ENCODE data around the gene ADRB2. TPM values are rescaled to one million over a fixed set of nuclear protein-coding genes. Genes with fewer than 3 reads are reported as not detected.

ADRB2 gene
- total RNA-seq, 1 experiment from 2014 or later = 0.20 TPM

DNA sequence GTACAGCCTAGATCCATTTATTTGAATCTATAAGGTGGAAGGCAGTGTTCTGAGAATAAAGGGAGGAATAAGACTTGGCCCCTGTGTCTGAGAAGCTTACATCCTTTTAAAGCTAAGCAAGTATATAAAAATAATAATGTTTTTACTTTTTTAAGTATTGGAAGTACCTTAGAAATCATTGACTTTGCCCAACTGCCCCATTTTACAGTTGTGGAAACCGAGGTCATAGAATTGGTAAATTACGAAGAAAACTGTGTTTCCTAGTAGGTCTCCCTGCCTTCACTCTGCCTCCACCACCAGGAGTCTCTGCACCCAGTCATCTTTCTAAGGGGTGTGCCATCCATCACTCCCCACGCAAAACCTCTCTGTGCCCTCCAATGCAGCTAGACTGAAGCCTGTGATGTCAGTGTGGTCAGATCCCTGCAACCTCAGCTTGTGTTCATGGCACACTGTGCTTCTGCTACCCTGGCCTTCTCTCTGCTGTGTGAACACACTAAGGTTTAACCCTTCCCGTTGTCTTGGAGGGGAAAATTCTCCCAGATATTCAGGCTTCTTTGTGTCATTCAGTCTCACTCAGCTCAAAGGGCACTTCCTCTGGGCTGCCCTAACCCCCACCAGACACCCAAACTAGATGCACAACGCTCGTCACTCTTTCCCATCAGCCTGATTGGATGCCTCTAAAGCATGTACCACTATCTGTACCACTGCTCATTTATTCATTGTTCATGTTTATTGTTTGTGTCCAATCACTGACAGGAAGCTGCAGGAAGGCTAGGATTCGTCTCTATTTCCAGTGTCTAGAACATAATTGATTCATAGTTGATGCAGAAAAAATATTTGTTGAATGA is 18.2 kb downstream of the ADRB2 start:
- DNase-seq (ENCODE audit: low read depth) = no peak
- in situ Hi-C loops (cut with HindIII; ENCODE audit: low pct_unique_long_range_greater_than_20kb, low sequenced_read_pairs) = no loop called here

DNA sequence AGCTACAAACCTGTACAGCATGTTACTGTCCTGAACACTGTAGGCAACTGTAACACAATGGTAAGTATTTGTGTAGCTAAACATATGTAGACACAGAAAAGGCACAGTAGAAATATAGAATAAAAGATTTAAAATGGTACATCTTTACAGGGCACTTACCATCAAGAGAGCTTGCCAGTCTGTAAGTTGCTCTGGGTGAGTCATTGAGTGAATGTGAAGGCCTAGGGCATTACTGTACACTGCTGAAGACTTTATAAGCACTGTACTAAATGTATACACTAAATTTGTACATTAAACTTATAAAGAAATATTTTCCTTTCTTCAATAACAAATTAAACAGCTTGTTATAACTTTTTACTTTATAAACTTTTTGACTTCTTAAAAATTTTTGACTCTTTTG is 20.5 kb downstream of the ADRB2 start:
- in situ Hi-C loops (cut with HindIII; ENCODE audit: low pct_unique_long_range_greater_than_20kb, low sequenced_read_pairs) = no loop called here
- DNase-seq (ENCODE audit: low read depth) = no peak

DNA sequence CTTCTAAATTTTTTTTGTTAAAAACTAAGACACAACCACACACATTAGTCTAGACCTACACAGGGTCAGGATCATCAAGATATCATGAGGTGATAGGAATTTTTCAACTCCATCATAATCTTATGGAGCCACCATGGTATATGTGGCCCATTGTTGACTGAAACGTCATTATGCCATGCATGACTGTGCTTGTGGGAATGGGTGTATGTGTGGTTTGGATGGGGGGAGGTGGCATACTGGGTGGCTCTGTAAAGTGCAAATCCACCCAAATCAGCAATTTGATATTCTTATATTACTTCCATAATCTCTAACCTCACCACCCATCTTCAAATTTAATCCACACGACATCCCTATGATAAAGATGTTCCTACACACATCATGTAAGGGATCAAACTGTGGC is 21.0 kb downstream of the ADRB2 start:
- in situ Hi-C loops (cut with HindIII; ENCODE audit: low pct_unique_long_range_greater_than_20kb, low sequenced_read_pairs) = no loop called here
- no peak for DNase-seq (ENCODE audit: low read depth)

DNA sequence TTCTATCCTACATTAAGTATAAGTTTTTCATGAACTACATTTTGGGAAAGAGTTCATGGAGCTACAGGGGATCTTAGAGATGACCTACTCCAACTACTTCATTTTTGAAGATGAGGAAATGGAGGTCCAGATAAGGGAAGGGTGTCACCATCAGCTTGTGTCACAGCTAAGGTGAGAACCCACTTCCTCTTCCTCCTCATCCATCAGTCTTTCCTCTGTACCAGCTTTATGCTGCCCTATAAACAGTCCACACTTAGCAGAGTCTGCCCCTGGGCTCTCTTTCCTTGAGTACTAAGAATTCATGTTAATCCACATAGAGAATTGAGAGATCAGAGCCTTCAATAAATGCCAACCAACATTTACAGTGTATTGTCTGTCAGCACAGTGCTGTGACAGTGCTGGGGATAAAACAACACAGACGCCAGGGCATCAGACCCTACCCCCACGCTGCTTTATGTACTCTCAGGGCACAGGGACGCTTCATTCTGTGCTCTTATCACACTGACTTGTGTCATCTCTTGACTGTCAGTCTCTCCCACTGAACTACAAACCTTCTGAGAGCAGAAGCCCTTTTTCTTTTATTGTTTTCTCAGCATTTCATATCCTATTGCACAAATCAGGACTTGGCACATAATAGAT is 22.1 kb downstream of the ADRB2 start:
- no peak for DNase-seq (ENCODE audit: low read depth)
- in situ Hi-C loops (cut with HindIII; ENCODE audit: low pct_unique_long_range_greater_than_20kb, low sequenced_read_pairs) = no loop called here

DNA sequence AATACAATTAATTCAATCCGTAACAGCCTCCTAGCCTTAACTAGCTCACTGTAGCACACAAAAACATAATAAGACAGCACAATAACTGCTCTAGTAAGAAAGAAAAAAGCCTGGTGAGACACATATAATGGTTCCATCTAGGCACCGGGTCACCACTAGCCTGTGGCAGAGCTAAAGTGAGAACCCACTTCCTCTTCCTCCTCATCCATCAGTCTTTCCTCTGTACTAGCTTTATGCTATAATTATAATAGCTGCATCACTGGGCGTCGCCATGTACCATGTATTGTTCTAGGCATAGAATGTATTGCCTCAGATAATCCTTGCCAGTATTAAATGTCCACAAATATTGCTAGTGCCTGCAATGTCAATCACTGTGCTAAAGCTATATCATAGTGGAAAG is 23.1 kb downstream of the ADRB2 start:
- no peak for DNase-seq (ENCODE audit: low read depth)
- in situ Hi-C loops (cut with HindIII; ENCODE audit: low pct_unique_long_range_greater_than_20kb, low sequenced_read_pairs) = no loop called here

DNA sequence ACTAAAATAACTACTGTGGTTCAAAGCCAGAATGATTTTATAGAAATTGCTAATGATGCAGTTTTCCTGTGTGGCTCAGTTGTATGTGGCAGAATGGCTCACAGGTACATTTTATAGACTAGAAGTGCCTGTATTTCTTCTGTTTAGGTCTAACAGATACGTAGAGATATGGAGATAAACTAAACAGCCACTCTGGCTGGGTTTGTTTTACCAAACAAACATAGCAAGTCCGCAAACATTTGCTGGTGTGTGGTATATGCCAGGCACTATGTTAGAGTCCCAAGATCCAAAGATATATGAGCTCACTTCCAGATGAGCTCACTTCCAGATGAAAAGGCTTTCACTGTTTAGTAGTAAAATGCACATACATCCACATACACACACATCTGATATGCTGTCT is 24.4 kb downstream of the ADRB2 start:
- DNase-seq (ENCODE audit: low read depth) = no peak
- in situ Hi-C loops (cut with HindIII; ENCODE audit: low pct_unique_long_range_greater_than_20kb, low sequenced_read_pairs) = no loop called here

DNA sequence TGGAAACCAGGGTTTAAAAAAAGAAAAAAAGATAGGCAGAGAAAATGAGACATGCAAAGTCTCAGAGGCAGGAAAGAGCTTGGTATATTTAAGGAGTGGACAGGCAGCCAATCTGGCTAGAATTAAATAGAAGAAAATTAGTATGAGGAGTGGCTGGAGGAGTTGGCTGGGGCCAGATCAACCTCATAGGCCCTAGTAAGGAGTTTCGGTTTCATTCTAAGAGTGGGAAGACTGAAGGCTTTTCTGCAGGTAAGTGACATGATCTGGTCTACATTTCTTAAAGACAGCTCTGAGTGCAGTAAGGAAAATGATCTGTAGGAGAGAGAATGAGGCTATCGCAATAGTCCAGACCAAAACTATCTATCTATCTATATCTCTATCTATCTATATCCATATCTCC is 27.5 kb downstream of the ADRB2 start:
- no peak for DNase-seq (ENCODE audit: low read depth)
- in situ Hi-C loops (cut with HindIII; ENCODE audit: low pct_unique_long_range_greater_than_20kb, low sequenced_read_pairs) = no loop called here

DNA sequence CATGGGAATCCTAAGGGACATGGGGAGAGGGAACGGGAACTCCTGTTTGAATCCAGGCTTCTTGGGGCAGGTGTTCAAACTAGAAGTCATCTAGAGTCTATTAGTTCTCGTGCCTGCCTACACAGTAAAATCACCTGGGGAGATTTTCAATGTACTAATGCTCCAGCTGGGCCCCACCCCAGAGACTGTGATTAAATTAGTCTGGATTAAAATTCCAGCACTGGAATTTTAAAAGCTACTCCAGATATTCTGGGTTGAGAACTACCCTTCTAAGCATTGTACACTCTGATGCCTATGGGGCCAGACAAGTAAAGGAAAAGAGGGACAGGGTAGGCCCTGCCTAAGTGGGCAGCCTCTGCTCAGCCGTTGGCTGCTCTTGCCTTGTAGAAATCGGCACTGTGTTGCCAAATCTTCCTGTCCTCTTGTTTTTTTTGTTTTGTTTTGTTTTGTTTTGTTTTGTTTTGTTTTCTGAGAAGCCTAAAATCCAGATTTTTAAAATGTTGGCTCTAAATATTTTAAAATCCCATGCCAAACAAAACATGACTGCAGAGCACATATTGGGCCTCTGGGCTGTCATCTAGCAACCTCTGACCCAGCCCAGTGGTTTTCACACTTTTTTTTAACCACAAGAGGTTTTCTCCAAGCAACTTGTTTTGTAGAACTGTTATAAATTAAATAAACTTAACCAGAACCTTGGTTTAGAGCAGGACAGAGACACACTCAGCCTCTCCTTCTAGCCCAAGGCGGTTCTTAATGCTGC is 29.0 kb downstream of the ADRB2 start:
- no peak for DNase-seq (ENCODE audit: low read depth)
- in situ Hi-C loops (cut with HindIII; ENCODE audit: low pct_unique_long_range_greater_than_20kb, low sequenced_read_pairs) = no loop called here

DNA sequence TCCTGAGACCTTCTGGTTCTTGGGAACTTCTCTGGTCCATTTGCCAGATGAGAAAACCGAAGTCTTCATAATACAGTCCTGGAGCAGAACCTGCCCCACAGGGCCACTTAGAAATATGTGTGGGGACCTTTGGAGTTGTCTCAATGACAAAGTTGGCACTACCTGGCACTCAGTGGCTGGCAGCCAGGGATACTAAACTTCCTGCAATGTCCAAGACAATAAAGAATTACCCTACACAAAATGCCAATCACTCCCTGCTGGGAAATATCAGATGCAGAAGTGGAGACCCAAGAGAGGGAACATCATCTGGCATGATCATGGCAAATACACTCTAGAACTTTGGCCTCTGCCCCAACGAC is 29.6 kb downstream of the ADRB2 start:
- in situ Hi-C loops (cut with HindIII; ENCODE audit: low pct_unique_long_range_greater_than_20kb, low sequenced_read_pairs) = no loop called here
- no peak for DNase-seq (ENCODE audit: low read depth)

DNA sequence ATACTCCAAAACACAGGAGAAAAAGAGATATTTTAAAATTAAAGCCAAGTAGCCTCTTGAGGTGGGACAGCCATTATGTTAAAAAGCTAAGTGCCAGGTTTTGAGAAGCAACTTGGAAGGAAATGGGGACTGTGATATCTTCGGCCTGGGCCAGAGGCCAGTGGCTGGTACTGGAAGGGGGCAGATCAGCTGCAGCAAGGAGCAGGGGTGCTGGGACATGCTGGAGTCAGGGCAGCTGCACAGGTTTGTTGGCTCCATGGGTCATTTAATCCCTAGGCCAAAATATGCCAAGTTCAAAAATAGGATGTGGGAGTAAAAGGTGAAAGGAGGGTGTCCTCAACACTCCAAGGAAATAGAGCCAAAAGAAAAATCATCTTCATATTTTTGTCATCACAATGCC is 30.0 kb downstream of the ADRB2 start:
- DNase-seq (ENCODE audit: low read depth) = no peak
- in situ Hi-C loops (cut with HindIII; ENCODE audit: low pct_unique_long_range_greater_than_20kb, low sequenced_read_pairs) = no loop called here

DNA sequence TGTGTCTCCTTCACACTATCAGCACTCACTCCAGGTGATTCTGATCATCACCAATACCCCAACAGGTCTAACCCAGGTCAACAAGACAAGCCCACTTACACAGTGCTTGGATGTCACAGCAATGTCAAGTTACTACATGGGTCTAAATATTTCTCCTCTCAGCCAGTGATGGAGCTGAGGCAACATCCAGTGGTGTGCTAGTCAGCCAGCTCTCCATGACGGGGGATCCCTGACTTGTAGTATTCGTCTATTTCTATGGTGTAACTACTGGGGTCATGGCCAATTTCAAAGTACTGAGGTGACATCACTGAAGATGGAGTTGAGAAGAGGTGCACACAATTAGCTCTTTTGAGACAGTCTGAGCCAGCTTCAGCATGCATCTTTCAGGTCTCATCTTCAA is 31.1 kb downstream of the ADRB2 start:
- no peak for DNase-seq (ENCODE audit: low read depth)
- in situ Hi-C loops (cut with HindIII; ENCODE audit: low pct_unique_long_range_greater_than_20kb, low sequenced_read_pairs) = no loop called here

DNA sequence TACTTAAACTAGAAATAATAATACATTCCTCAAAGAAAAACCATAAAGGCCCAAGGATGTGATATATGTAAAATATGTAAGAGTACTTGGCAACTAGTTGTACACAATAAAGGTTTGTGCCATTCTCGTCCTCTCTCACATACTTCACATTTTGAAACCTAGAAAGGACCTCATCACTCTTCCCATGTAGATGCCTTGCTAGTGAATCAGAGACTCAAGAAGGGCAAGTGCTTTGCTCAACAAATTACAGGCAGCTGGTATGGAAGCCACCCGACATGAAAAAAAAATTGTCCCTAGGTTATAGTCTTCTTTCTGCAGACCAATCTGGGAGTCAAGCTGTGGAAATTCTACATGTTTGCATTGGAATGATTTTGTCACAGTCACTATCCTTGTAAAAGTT is 31.7 kb downstream of the ADRB2 start:
- no peak for DNase-seq (ENCODE audit: low read depth)
- in situ Hi-C loops (cut with HindIII; ENCODE audit: low pct_unique_long_range_greater_than_20kb, low sequenced_read_pairs) = no loop called here

DNA sequence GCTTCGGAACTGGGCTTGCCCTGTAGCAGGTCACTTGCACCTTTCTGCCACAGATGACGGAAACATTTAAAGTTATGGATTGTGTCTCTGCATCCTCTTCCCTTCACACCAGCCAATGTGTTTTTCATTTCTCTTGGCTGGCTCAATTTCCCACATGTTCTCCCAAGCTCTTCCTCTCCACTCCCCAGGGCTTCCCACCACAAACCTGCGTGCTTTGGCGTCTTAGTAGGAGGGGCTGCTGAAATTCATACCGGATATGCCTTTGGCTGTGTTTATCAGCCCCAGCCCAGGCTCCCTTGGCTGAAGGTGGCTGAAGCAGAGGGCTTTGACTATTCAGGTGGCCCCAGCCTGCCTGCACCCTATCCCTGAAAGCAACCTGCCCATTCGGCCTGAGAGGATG is 32.1 kb downstream of the ADRB2 start:
- DNase-seq (ENCODE audit: low read depth) = no peak
- in situ Hi-C loops (cut with HindIII; ENCODE audit: low pct_unique_long_range_greater_than_20kb, low sequenced_read_pairs) = no loop called here

DNA sequence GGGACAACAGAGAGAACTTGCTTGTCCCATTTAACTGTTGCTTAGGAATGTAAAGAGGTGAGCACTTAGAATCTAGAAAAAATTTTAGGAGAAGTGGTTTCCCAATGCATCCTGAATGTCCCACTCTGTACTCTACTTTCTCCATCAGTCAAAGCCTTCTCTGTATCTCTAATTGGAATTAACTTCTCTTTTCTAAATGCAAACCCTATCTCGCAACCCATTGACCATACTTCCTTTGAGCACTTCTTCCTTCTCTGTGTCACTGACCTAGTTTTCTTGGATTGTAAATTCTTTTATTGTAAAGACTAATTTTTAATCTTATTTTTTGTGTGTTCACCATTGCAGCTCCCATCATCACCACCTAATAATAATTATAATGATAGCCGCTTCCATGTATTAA is 33.3 kb downstream of the ADRB2 start:
- no peak for DNase-seq (ENCODE audit: low read depth)
- in situ Hi-C loops (cut with HindIII; ENCODE audit: low pct_unique_long_range_greater_than_20kb, low sequenced_read_pairs) = no loop called here

DNA sequence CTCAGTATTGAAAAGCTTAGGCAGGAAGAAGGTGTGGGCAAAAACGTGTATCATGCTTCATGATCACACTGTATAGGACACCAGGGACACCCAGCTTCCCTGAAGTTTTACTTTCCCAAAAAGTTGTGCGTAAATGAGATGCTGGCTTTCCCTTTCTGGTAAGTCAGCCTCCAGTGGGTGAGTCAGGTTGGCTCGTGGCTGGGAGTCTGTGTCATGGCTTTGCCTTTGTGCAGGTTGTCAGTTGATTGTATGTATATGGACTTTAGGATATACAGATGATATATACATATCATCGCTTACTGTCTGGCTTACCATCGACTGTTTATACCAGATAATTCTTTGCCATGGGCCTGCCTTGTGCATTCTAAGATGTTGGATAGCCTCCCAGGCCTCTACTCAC is 34.2 kb downstream of the ADRB2 start:
- DNase-seq (ENCODE audit: low read depth) = no peak
- in situ Hi-C loops (cut with HindIII; ENCODE audit: low pct_unique_long_range_greater_than_20kb, low sequenced_read_pairs) = no loop called here

DNA sequence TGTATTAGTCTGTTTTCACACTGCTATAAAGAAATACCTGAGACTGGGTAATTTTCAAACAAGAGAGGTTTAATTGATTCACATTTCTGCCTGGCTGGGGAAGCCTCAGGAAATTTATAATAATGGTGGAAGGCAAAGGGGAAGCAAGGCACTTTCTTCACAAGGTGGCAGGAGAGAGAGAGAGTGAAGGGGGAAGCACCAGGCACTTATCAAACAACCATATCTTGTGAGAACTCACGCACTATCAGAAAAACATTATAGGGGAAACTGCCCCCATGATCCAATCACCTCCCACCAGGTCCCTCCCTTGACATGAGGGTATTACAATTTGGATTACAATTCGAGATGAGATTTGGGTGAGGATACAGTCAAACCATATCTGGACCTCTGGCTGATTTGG is 34.7 kb downstream of the ADRB2 start:
- no peak for DNase-seq (ENCODE audit: low read depth)
- in situ Hi-C loops (cut with HindIII; ENCODE audit: low pct_unique_long_range_greater_than_20kb, low sequenced_read_pairs) = no loop called here

DNA sequence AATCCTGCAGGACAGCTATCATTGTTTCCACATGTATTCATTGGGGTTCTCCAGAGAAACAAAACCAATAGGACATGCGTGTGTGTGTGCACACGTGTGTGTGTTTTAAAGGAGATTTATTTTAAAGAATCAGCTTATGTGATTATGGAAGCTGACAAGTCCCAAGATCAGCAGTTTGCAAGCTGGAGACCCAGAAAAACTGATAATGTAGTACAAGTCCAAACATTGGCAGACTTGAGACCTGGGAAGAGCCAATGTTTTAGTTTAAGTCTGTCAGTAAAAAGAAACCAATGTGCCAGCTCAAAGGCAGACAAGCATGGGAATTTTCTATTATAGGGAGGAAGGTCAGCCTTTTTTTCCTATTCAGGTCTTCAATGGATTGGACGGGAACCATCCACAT is 35.3 kb downstream of the ADRB2 start:
- DNase-seq (ENCODE audit: low read depth) = no peak
- in situ Hi-C loops (cut with HindIII; ENCODE audit: low pct_unique_long_range_greater_than_20kb, low sequenced_read_pairs) = no loop called here

DNA sequence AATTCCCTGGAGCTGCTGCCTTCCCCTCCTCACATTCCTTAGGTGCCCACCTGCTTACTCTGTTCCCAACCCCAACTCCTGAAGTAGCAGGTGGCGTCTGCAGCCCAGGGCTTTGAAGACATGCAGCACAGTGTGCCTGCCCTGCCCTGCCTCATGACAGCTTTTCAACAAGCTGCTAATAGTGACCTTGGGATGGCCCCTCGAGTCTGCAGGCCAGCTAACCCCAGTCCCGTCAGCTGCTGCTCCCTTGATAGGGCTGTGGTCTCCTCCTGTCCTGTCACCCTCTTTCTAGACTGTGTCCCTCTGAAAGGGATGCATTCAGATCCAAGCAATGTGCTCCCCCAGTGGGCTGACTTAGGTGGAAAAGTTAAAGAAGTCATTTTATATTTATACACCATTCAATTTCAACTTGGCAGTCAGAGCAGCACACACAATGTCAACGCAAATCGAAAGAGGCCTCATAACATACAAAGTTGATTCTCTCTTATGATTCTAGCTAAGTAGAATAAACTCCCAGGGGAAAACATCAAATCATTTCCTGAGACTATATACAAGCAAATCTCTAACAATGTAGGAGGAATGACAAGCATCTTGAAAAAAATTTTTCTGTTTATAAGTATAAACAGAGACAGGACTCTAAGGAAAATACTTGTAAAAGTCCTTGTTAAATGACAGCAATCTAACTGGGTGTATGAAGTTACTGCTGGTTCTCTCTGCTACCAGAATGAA is 37.9 kb downstream of the ADRB2 start:
- DNase-seq (ENCODE audit: low read depth) = no peak
- in situ Hi-C loops (cut with HindIII; ENCODE audit: low pct_unique_long_range_greater_than_20kb, low sequenced_read_pairs) = no loop called here

DNA sequence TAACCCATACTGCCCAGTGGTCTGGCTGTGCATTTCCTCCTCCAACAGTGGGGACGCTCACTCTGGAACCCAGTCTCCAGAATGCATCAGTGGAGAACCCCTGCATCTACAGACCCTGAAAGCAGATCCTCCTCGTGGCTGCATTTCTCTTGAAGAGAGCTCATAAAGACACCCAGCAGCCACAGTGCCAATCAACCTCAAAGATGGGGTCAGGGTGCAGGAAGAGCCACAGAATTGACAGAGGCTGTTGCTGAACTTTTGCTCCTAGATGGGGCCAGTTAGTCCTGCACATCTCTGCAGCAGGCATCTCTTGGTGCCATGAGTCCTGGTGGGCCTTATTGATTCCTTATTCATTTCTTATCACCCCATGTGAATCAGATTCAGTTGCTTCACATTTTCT is 39.6 kb downstream of the ADRB2 start:
- DNase-seq (ENCODE audit: low read depth) = no peak

More for the DNA sequence above, 39.6 kb downstream of the ADRB2 start:
- in situ Hi-C loops (cut with HindIII; ENCODE audit: low pct_unique_long_range_greater_than_20kb, low sequenced_read_pairs) = no loop called here
